Measurements from ENCODE around the gene SDK1. TPM values are rescaled to one million over a fixed set of nuclear protein-coding genes. Genes with fewer than 3 reads are reported as not detected.
"Not testable (repeated sequence)": the region's sequence is repeated elsewhere in the genome, so short reads cannot be mapped to it uniquely, and the experiment has no call there.

Gene SDK1
- total RNA-seq, 1 experiment from 2014 or later, result 9.3 TPM

- H3K36me3 Mint-ChIP-seq, result peaks cover 5% of the 10 kb centered on the region; the same call in 1 of the 2 replicates
- no peak overlapping the region for H3K27ac Mint-ChIP-seq
- no peak overlapping the region for H3K4me3 Mint-ChIP-seq
- no peak for TF ChIP-seq SMAD3 (CRISPR knock-in tag; IDR thresholded peaks at IDR 0.05; ENCODE audit: borderline replicate concordance)
- TF ChIP-seq KAT7 (CRISPR knock-in tag; IDR thresholded peaks at IDR 0.05; ENCODE audit: borderline replicate concordance), result no peak
- TF ChIP-seq, protein P1, sequence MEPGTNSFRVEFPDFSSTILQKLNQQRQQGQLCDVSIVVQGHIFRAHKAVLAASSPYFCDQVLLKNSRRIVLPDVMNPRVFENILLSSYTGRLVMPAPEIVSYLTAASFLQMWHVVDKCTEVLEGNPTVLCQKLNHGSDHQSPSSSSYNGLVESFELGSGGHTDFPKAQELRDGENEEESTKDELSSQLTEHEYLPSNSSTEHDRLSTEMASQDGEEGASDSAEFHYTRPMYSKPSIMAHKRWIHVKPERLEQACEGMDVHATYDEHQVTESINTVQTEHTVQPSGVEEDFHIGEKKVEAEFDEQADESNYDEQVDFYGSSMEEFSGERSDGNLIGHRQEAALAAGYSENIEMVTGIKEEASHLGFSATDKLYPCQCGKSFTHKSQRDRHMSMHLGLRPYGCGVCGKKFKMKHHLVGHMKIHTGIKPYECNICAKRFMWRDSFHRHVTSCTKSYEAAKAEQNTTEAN (CRISPR knock-in tag; IDR thresholded peaks at IDR 0.05), result no peak
- TF ChIP-seq NR3C1 (CRISPR knock-in tag; conservative IDR thresholded peaks at IDR 0.05; ENCODE audit: low read depth), result no peak
- TF ChIP-seq TP53 (CRISPR knock-in tag; IDR thresholded peaks at IDR 0.05), result no peak
- TF ChIP-seq FOXP1 (CRISPR knock-in tag; IDR thresholded peaks at IDR 0.05; ENCODE audit: borderline replicate concordance), result no peak
- TF ChIP-seq, protein P2, sequence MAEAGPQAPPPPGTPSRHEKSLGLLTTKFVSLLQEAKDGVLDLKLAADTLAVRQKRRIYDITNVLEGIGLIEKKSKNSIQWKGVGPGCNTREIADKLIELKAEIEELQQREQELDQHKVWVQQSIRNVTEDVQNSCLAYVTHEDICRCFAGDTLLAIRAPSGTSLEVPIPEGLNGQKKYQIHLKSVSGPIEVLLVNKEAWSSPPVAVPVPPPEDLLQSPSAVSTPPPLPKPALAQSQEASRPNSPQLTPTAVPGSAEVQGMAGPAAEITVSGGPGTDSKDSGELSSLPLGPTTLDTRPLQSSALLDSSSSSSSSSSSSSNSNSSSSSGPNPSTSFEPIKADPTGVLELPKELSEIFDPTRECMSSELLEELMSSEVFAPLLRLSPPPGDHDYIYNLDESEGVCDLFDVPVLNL (CRISPR knock-in tag; IDR thresholded peaks at IDR 0.05; ENCODE audit: borderline replicate concordance, low read depth), result no peak
- no peak for TF ChIP-seq ESRRA (CRISPR knock-in tag; IDR thresholded peaks at IDR 0.05; ENCODE audit: borderline replicate concordance)
- TF ChIP-seq FOXJ3 (CRISPR knock-in tag; IDR thresholded peaks at IDR 0.05; ENCODE audit: borderline replicate concordance), result no peak
- TF ChIP-seq, protein P3, sequence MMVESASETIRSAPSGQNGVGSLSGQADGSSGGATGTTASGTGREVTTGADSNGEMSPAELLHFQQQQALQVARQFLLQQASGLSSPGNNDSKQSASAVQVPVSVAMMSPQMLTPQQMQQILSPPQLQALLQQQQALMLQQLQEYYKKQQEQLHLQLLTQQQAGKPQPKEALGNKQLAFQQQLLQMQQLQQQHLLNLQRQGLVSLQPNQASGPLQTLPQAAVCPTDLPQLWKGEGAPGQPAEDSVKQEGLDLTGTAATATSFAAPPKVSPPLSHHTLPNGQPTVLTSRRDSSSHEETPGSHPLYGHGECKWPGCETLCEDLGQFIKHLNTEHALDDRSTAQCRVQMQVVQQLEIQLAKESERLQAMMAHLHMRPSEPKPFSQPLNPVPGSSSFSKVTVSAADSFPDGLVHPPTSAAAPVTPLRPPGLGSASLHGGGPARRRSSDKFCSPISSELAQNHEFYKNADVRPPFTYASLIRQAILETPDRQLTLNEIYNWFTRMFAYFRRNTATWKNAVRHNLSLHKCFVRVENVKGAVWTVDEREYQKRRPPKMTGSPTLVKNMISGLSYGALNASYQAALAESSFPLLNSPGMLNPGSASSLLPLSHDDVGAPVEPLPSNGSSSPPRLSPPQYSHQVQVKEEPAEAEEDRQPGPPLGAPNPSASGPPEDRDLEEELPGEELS (CRISPR knock-in tag; IDR thresholded peaks at IDR 0.05), result no peak
- TF ChIP-seq ZNF281 (CRISPR knock-in tag; IDR thresholded peaks at IDR 0.05), result no peak
- TF ChIP-seq, protein P4, sequence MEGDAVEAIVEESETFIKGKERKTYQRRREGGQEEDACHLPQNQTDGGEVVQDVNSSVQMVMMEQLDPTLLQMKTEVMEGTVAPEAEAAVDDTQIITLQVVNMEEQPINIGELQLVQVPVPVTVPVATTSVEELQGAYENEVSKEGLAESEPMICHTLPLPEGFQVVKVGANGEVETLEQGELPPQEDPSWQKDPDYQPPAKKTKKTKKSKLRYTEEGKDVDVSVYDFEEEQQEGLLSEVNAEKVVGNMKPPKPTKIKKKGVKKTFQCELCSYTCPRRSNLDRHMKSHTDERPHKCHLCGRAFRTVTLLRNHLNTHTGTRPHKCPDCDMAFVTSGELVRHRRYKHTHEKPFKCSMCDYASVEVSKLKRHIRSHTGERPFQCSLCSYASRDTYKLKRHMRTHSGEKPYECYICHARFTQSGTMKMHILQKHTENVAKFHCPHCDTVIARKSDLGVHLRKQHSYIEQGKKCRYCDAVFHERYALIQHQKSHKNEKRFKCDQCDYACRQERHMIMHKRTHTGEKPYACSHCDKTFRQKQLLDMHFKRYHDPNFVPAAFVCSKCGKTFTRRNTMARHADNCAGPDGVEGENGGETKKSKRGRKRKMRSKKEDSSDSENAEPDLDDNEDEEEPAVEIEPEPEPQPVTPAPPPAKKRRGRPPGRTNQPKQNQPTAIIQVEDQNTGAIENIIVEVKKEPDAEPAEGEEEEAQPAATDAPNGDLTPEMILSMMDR (IDR thresholded peaks at IDR 0.05), result no peak
- no peak for TF ChIP-seq ZBTB21 (CRISPR knock-in tag; IDR thresholded peaks at IDR 0.05; ENCODE audit: borderline replicate concordance)
- no peak for DNase-seq (ENCODE audit: low spot score)
- ChIA-PET CTCF (no interaction called here), POLR2A (no interaction called here)
- H3K4me1 Mint-ChIP-seq, result peaks cover 26% of the 10 kb centered on the region
- peaks cover 6% of the 10 kb centered on the region; the same call in 1 of the 2 replicates for H3K9me3 Mint-ChIP-seq
- ATAC-seq, result no peak
- H3K27me3 Mint-ChIP-seq (ENCODE audit: low read depth), result no peaks in the 10 kb centered on the region
Measured at GRCh38 chr7:3753868-3754267, 452.8 kb downstream of the SDK1 start.

- H3K27me3 Mint-ChIP-seq (ENCODE audit: low read depth), result no peaks in the 10 kb centered on the region
- ChIA-PET POLR2A (no interaction called here), CTCF (interaction anchor here (0.5 kb wide), 1 partner anchor 1038 kb away, joined by 3 read pairs; no protein-coding TSS in a partner anchor)
- peaks cover 26% of the 10 kb centered on the region for H3K4me1 Mint-ChIP-seq
- H3K27ac Mint-ChIP-seq, result peak overlapping the region; percentile 66
- TF ChIP-seq PREB (CRISPR knock-in tag; IDR thresholded peaks at IDR 0.05; ENCODE audit: borderline replicate concordance), result no peak
- TF ChIP-seq, protein P5, sequence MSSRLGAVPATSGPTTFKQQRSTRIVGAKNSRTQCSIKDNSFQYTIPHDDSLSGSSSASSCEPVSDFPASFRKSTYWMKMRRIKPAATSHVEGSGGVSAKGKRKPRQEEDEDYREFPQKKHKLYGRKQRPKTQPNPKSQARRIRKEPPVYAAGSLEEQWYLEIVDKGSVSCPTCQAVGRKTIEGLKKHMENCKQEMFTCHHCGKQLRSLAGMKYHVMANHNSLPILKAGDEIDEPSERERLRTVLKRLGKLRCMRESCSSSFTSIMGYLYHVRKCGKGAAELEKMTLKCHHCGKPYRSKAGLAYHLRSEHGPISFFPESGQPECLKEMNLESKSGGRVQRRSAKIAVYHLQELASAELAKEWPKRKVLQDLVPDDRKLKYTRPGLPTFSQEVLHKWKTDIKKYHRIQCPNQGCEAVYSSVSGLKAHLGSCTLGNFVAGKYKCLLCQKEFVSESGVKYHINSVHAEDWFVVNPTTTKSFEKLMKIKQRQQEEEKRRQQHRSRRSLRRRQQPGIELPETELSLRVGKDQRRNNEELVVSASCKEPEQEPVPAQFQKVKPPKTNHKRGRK (CRISPR knock-in tag; IDR thresholded peaks at IDR 0.05; ENCODE audit: borderline replicate concordance), result no peak
- TF ChIP-seq JUN (CRISPR knock-in tag; IDR thresholded peaks at IDR 0.05), result no peak
- H3K4me3 Mint-ChIP-seq, result no peak overlapping the region
- peak; percentile 53 for ATAC-seq
- no peak for DNase-seq (ENCODE audit: low spot score)
- peaks cover 5% of the 10 kb centered on the region; the same call in 1 of the 2 replicates for H3K36me3 Mint-ChIP-seq
- peaks cover 8% of the 10 kb centered on the region; the same call in 1 of the 2 replicates for H3K9me3 Mint-ChIP-seq
Measured at GRCh38 chr7:3754493-3755341, 453.7 kb downstream of the SDK1 start.

GRCh38 chr7:3755778-3756453 lies 454.9 kb downstream of the SDK1 start:
- H3K36me3 Mint-ChIP-seq; H3K27me3 Mint-ChIP-seq (ENCODE audit: low read depth); POLR2A ChIA-PET; DNase-seq (ENCODE audit: low spot score); CTCF ChIA-PET; H3K27ac Mint-ChIP-seq; ATAC-seq; H3K4me3 Mint-ChIP-seq; H3K9me3 Mint-ChIP-seq: not testable (repeated sequence)
- H3K4me1 Mint-ChIP-seq, result peaks cover 26% of the 10 kb centered on the region

Measured in WTC11 (cell line).